ENCODE measurements around the gene IMPDH1.

Gene IMPDH1

GRCh38 chr7:128387216-128388144 is 22.3 kb downstream of the IMPDH1 start:
- Histone ChIP-seq H3K18ac (ENCODE audit: low read depth in 1 of 2, low read length in 2 of 2) (no peak overlapping the region), H2BK12ac (ENCODE audit: low read length in 2 of 2) (no peak overlapping the region), H3K27ac (ENCODE audit: low read length, poor library complexity, severe bottlenecking) (no peak overlapping the region), H3K14ac (ENCODE audit: low read length in 2 of 2) (no peak overlapping the region), H3K79me1 (replicated peaks; ENCODE audit: low read length, poor library complexity, severe bottlenecking) (no peaks in the 10 kb centered on the region), H2BK15ac (ENCODE audit: low read depth, poor library complexity, severe bottlenecking) (no peak overlapping the region), H2AK5ac (ENCODE audit: low read length, severe bottlenecking) (no peak overlapping the region), H3K23ac (ENCODE audit: low read length in 2 of 2) (no peak overlapping the region), H2BK120ac (ENCODE audit: low read depth, low read length) (no peak overlapping the region), H3K9ac (ENCODE audit: low read length) (peak overlapping the region; percentile 29), H2BK5ac (ENCODE audit: low read depth, low read length, poor library complexity, severe bottlenecking) (no peak overlapping the region), H3K4me3 (ENCODE audit: insufficient read depth in 1 of 2, low read depth in 1 of 2, low read length in 2 of 2) (no peak overlapping the region), H4K8ac (ENCODE audit: low read length) (no peak overlapping the region), H3K27me3 (ENCODE audit: control insufficient read depth in 1 of 2, insufficient read depth in 1 of 2, low read length in 2 of 2) (peaks cover 24 to 25% of the 10 kb centered on the region in 2 experiments), H2AFZ (ENCODE audit: low read depth, low read length) (no peak overlapping the region), H3K4me2 (ENCODE audit: low read length, poor library complexity, severe bottlenecking) (no peak overlapping the region), H4K91ac (ENCODE audit: low read length) (no peak overlapping the region), H3K9me3 (ENCODE audit: control insufficient read depth, low read length) (no peaks in the 10 kb centered on the region), H3K36me3 (ENCODE audit: control insufficient read depth in 1 of 2, insufficient read depth in 2 of 2, low read depth in 1 of 2, low read length in 2 of 2) (peaks cover 2 to 13% of the 10 kb centered on the region in 2 experiments), H3K4ac (ENCODE audit: low read depth in 1 of 2, low read length in 2 of 2) (no peak overlapping the region), H3K4me1 (ENCODE audit: control insufficient read depth, insufficient read depth, low read depth, low read length) (peaks cover 8% of the 10 kb centered on the region)
- 33% methylated on average over 22 of the region's 24 CpGs for WGBS
- DNase-seq, result peak; percentile 72

GRCh38 chr7:128385988-128386925 is 23.5 kb downstream of the IMPDH1 start:
- H3K14ac ChIP-seq (ENCODE audit: low read length in 2 of 2), result no peak overlapping the region
- no peak overlapping the region for H4K91ac ChIP-seq (ENCODE audit: low read length)
- no peak overlapping the region for H3K18ac ChIP-seq (ENCODE audit: low read depth in 1 of 2, low read length in 2 of 2)
- no peak overlapping the region for H3K27ac ChIP-seq (ENCODE audit: low read length, poor library complexity, severe bottlenecking)
- H3K9me3 ChIP-seq (ENCODE audit: control insufficient read depth, low read length), result no peaks in the 10 kb centered on the region
- H2AFZ ChIP-seq (ENCODE audit: low read depth, low read length), result no peak overlapping the region
- peaks cover 24 to 25% of the 10 kb centered on the region in 2 experiments for H3K27me3 ChIP-seq (ENCODE audit: control insufficient read depth in 1 of 2, insufficient read depth in 1 of 2, low read length in 2 of 2)
- peaks cover 0 to 2% of the 10 kb centered on the region in 2 experiments for H3K36me3 ChIP-seq (ENCODE audit: control insufficient read depth in 1 of 2, insufficient read depth in 2 of 2, low read depth in 1 of 2, low read length in 2 of 2)
- H2BK120ac ChIP-seq (ENCODE audit: low read depth, low read length), result no peak overlapping the region
- H3K4me1 ChIP-seq (ENCODE audit: control insufficient read depth, insufficient read depth, low read depth, low read length), result peaks cover 8% of the 10 kb centered on the region
- no peak overlapping the region for H2BK12ac ChIP-seq (ENCODE audit: low read length in 2 of 2)
- no peak overlapping the region for H2BK15ac ChIP-seq (ENCODE audit: low read depth, poor library complexity, severe bottlenecking)
- H3K4me3 ChIP-seq (ENCODE audit: insufficient read depth in 1 of 2, low read depth in 1 of 2, low read length in 2 of 2), result no peak overlapping the region
- no peak overlapping the region for H4K8ac ChIP-seq (ENCODE audit: low read length)
- no peaks in the 10 kb centered on the region for H3K79me1 ChIP-seq (replicated peaks; ENCODE audit: low read length, poor library complexity, severe bottlenecking)
- no peak overlapping the region for H3K23ac ChIP-seq (ENCODE audit: low read length in 2 of 2)
- peak; percentile 70 for DNase-seq
- H3K4ac ChIP-seq (ENCODE audit: low read depth in 1 of 2, low read length in 2 of 2), result no peak overlapping the region
- no peak overlapping the region for H3K4me2 ChIP-seq (ENCODE audit: low read length, poor library complexity, severe bottlenecking)
- H2AK5ac ChIP-seq (ENCODE audit: low read length, severe bottlenecking), result no peak overlapping the region
- no peak overlapping the region for H2BK5ac ChIP-seq (ENCODE audit: low read depth, low read length, poor library complexity, severe bottlenecking)
- H3K9ac ChIP-seq (ENCODE audit: low read length), result no peak overlapping the region
- 92% methylated on average over 4 of the region's 4 CpGs for WGBS

GRCh38 chr7:128384726-128385125 is 25.1 kb downstream of the IMPDH1 start:
- no peak overlapping the region for H2AFZ ChIP-seq (ENCODE audit: low read depth, low read length)
- H3K79me1 ChIP-seq (replicated peaks; ENCODE audit: low read length, poor library complexity, severe bottlenecking), result no peaks in the 10 kb centered on the region
- H2BK12ac ChIP-seq (ENCODE audit: low read length in 2 of 2), result no peak overlapping the region
- no peaks in the 10 kb centered on the region for H3K9me3 ChIP-seq (ENCODE audit: control insufficient read depth, low read length)
- DNase-seq, result no peak
- H2BK120ac ChIP-seq (ENCODE audit: low read depth, low read length), result no peak overlapping the region
- no peak overlapping the region for H3K23ac ChIP-seq (ENCODE audit: low read length in 2 of 2)
- H3K4me1 ChIP-seq (ENCODE audit: control insufficient read depth, insufficient read depth, low read depth, low read length), result peaks cover 10% of the 10 kb centered on the region
- H3K4ac ChIP-seq (ENCODE audit: low read depth in 1 of 2, low read length in 2 of 2), result no peak overlapping the region
- H3K9ac ChIP-seq (ENCODE audit: low read length), result no peak overlapping the region
- H3K14ac ChIP-seq (ENCODE audit: low read length in 2 of 2), result no peak overlapping the region
- no peak overlapping the region for H2BK15ac ChIP-seq (ENCODE audit: low read depth, poor library complexity, severe bottlenecking)
- peaks cover 21 to 24% of the 10 kb centered on the region in 2 experiments for H3K27me3 ChIP-seq (ENCODE audit: control insufficient read depth in 1 of 2, insufficient read depth in 1 of 2, low read length in 2 of 2)
- H3K27ac ChIP-seq (ENCODE audit: low read length, poor library complexity, severe bottlenecking), result no peak overlapping the region
- H4K91ac ChIP-seq (ENCODE audit: low read length), result no peak overlapping the region
- H4K8ac ChIP-seq (ENCODE audit: low read length), result no peak overlapping the region
- H3K4me2 ChIP-seq (ENCODE audit: low read length, poor library complexity, severe bottlenecking), result no peak overlapping the region
- WGBS, result 80% methylated on average over 5 of the region's 7 CpGs
- H3K4me3 ChIP-seq (ENCODE audit: insufficient read depth in 1 of 2, low read depth in 1 of 2, low read length in 2 of 2), result no peak overlapping the region
- no peak overlapping the region for H2AK5ac ChIP-seq (ENCODE audit: low read length, severe bottlenecking)
- H3K18ac ChIP-seq (ENCODE audit: low read depth in 1 of 2, low read length in 2 of 2), result no peak overlapping the region
- H3K36me3 ChIP-seq (ENCODE audit: control insufficient read depth in 1 of 2, insufficient read depth in 2 of 2, low read depth in 1 of 2, low read length in 2 of 2), result no peaks in the 10 kb centered on the region
- H2BK5ac ChIP-seq (ENCODE audit: low read depth, low read length, poor library complexity, severe bottlenecking), result no peak overlapping the region

- no peak overlapping the region for H3K4me2 ChIP-seq (ENCODE audit: low read length, poor library complexity, severe bottlenecking)
- no peak overlapping the region for H3K23ac ChIP-seq (ENCODE audit: low read length in 2 of 2)
- no peaks in the 10 kb centered on the region for H3K79me1 ChIP-seq (replicated peaks; ENCODE audit: low read length, poor library complexity, severe bottlenecking)
- no peaks in the 10 kb centered on the region for H3K9me3 ChIP-seq (ENCODE audit: control insufficient read depth, low read length)
- H2BK12ac ChIP-seq (ENCODE audit: low read length in 2 of 2), result no peak overlapping the region
- no peak overlapping the region for H2BK15ac ChIP-seq (ENCODE audit: low read depth, poor library complexity, severe bottlenecking)
- no peak overlapping the region for H4K8ac ChIP-seq (ENCODE audit: low read length)
- H3K27me3 ChIP-seq (ENCODE audit: control insufficient read depth in 1 of 2, insufficient read depth in 1 of 2, low read length in 2 of 2), result peaks cover 16% of the 10 kb centered on the region in 2 experiments
- 79% methylated on average over 1 of the region's 3 CpGs for WGBS
- H2AK5ac ChIP-seq (ENCODE audit: low read length, severe bottlenecking), result no peak overlapping the region
- H3K4me3 ChIP-seq (ENCODE audit: insufficient read depth in 1 of 2, low read depth in 1 of 2, low read length in 2 of 2), result peak overlapping the region in 1 of 2 experiments; percentile 12
- H3K18ac ChIP-seq (ENCODE audit: low read depth in 1 of 2, low read length in 2 of 2), result no peak overlapping the region
- H2BK5ac ChIP-seq (ENCODE audit: low read depth, low read length, poor library complexity, severe bottlenecking), result no peak overlapping the region
- no peak overlapping the region for H3K4ac ChIP-seq (ENCODE audit: low read depth in 1 of 2, low read length in 2 of 2)
- no peak overlapping the region for H4K91ac ChIP-seq (ENCODE audit: low read length)
- no peak overlapping the region for H2AFZ ChIP-seq (ENCODE audit: low read depth, low read length)
- no peak overlapping the region for H2BK120ac ChIP-seq (ENCODE audit: low read depth, low read length)
- no peaks in the 10 kb centered on the region for H3K36me3 ChIP-seq (ENCODE audit: control insufficient read depth in 1 of 2, insufficient read depth in 2 of 2, low read depth in 1 of 2, low read length in 2 of 2)
- H3K4me1 ChIP-seq (ENCODE audit: control insufficient read depth, insufficient read depth, low read depth, low read length), result peaks cover 6% of the 10 kb centered on the region
- H3K14ac ChIP-seq (ENCODE audit: low read length in 2 of 2), result no peak overlapping the region
- H3K9ac ChIP-seq (ENCODE audit: low read length), result no peak overlapping the region
- DNase-seq, result no peak
- no peak overlapping the region for H3K27ac ChIP-seq (ENCODE audit: low read length, poor library complexity, severe bottlenecking)
Measured at GRCh38 chr7:128383776-128384175, 26.0 kb downstream of the IMPDH1 start.

Measured in mesenchymal stem cell (in vitro differentiated cells and primary cell).